Panc1 (cell line): Measurements from ENCODE around the gene PAH.

ENCODE experiments used
- POLR2AphosphoS5 ChIP-seq: IDR thresholded peaks from 2 replicates; pipeline ENCODE4 v1.6.1; 2012; ENCODE audit warnings: mild to moderate bottlenecking, low read depth, low read length, moderate library complexity
- SIN3A ChIP-seq: IDR thresholded peaks from 2 replicates; pipeline ENCODE4 v1.6.1; 2012; ENCODE audit warnings: low read depth, mild to moderate bottlenecking, low read length, moderate library complexity, borderline replicate concordance; ENCODE audit not compliant: insufficient read depth
- TCF7L2 ChIP-seq: IDR thresholded peaks from 2 replicates; pipeline ENCODE4 v1.6.1; 2011; ENCODE audit warnings: mild to moderate bottlenecking, low read depth, low read length, inconsistent platforms
- TF ChIP-seq, protein P1 (sequence below): fragments of 450-650 bp; IDR thresholded peaks from 2 replicates; pipeline ENCODE4 v1.5.1; 2017; ENCODE audit warnings: mild to moderate bottlenecking
- TF ChIP-seq, protein P2 (sequence below), 2 experiments: IDR thresholded peaks; 2 replicates each; pipeline ENCODE4 v1.6.1; 2011 to 2012; ENCODE audit warnings: low read depth in 2 of 2, control low read depth in 1 of 2, low read length in 1 of 2, mild to moderate bottlenecking in 1 of 2, moderate library complexity in 1 of 2; ENCODE audit not compliant: insufficient read depth in 1 of 2

DNA sequence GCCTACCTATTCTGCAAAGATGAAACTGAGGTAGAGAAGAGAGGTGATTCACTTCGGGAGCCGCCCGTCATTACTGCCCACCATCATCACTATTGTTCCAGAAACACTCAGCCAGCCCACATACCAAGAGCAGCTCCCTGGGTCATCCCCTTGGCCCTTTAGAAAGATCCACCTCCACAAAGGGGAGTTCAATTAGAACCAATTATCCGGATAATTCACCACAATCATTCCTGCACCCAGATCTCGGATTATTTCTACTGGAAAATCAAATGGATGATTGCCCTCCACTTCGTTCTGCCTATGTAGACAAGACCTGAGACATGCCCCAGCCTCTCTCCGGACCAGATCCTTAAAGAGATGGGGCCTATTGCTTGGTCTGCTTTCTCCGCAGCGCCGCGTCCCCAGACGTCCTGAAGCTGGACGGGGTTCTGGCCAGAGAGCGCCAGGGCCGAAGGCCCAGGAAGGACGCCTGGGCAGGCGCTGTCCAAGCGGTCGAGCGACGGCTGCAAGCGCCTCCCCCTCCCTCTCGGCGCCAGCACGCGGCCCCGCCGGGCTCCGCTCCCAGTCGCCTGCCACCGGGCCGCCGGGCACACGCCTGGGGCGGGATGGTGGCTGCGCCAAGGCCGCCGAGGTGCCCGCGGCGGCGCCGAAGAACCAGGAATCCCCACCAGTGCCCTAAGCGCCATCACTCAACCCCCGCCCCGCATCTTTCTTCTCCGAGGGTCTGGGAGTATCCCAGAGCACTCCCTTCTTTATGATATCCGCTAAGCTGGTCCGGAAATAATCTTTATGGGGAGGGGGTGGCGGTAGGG is 39.1 kb upstream of the PAH start:
- TF ChIP-seq, protein P1, sequence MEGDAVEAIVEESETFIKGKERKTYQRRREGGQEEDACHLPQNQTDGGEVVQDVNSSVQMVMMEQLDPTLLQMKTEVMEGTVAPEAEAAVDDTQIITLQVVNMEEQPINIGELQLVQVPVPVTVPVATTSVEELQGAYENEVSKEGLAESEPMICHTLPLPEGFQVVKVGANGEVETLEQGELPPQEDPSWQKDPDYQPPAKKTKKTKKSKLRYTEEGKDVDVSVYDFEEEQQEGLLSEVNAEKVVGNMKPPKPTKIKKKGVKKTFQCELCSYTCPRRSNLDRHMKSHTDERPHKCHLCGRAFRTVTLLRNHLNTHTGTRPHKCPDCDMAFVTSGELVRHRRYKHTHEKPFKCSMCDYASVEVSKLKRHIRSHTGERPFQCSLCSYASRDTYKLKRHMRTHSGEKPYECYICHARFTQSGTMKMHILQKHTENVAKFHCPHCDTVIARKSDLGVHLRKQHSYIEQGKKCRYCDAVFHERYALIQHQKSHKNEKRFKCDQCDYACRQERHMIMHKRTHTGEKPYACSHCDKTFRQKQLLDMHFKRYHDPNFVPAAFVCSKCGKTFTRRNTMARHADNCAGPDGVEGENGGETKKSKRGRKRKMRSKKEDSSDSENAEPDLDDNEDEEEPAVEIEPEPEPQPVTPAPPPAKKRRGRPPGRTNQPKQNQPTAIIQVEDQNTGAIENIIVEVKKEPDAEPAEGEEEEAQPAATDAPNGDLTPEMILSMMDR, result no peak
- TF ChIP-seq TCF7L2 (no peak), POLR2AphosphoS5 (no peak), SIN3A (no peak)
- TF ChIP-seq, protein P2, sequence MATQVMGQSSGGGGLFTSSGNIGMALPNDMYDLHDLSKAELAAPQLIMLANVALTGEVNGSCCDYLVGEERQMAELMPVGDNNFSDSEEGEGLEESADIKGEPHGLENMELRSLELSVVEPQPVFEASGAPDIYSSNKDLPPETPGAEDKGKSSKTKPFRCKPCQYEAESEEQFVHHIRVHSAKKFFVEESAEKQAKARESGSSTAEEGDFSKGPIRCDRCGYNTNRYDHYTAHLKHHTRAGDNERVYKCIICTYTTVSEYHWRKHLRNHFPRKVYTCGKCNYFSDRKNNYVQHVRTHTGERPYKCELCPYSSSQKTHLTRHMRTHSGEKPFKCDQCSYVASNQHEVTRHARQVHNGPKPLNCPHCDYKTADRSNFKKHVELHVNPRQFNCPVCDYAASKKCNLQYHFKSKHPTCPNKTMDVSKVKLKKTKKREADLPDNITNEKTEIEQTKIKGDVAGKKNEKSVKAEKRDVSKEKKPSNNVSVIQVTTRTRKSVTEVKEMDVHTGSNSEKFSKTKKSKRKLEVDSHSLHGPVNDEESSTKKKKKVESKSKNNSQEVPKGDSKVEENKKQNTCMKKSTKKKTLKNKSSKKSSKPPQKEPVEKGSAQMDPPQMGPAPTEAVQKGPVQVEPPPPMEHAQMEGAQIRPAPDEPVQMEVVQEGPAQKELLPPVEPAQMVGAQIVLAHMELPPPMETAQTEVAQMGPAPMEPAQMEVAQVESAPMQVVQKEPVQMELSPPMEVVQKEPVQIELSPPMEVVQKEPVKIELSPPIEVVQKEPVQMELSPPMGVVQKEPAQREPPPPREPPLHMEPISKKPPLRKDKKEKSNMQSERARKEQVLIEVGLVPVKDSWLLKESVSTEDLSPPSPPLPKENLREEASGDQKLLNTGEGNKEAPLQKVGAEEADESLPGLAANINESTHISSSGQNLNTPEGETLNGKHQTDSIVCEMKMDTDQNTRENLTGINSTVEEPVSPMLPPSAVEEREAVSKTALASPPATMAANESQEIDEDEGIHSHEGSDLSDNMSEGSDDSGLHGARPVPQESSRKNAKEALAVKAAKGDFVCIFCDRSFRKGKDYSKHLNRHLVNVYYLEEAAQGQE (IDR thresholded peaks at IDR 0.05; ENCODE audit: insufficient read depth in 1 of 2, low read depth in 2 of 2, low read length in 1 of 2), result no peak
